HEK293 (cell line): Measurements from ENCODE around the gene VAV2.

Experiments used
- CTCF ChIA-PET: fragments of 350-600 bp; formaldehyde crosslinking; extraction: SDS; loops from one replicate; lab custom pipeline; 2021; ENCODE audit warnings: antibody characterized with exemption; lab: Yijun Ruan, JAX
- POLR2A ChIA-PET: fragments of 300-600 bp; formaldehyde crosslinking; extraction: SDS; loops from one replicate; lab custom pipeline; 2020; ENCODE audit warnings: antibody characterized with exemption, inconsistent platforms; lab: Yijun Ruan, JAX
- H3K27ac ChIP-seq: fragments of 200-500 bp; sonication (Bioruptor generic); 2 replicates; pipeline ENCODE4 v1.5.1; 2014; ENCODE audit warnings: low read depth, low read length, control low read depth, inconsistent platforms; ENCODE audit errors: extremely low read depth
- H3K36me3 ChIP-seq, 2 experiments: fragments of 200-500 bp in 1 of 2; sonication (Bioruptor generic) in 1 of 2; 1 replicate in 1 of 2; 2 replicates in 1 of 2; pipeline ENCODE4 v1.5.1; 2014 to 2017; ENCODE audit warnings: inconsistent platforms in 2 of 2, low read length in 2 of 2; ENCODE audit not compliant: control insufficient read depth in 2 of 2, insufficient read depth in 1 of 2
- H3K4me1 ChIP-seq: fragments of 200-500 bp; sonication (Bioruptor generic); 2 replicates; pipeline ENCODE4 v1.5.1; 2014; ENCODE audit warnings: mild to moderate bottlenecking, low read length, inconsistent platforms; ENCODE audit not compliant: control insufficient read depth, insufficient read depth
- H3K4me3 ChIP-seq: 2 replicates; pipeline ENCODE4 v1.5.1; 2011; ENCODE audit warnings: low read depth, mild to moderate bottlenecking, control low read depth, low read length, moderate library complexity
- H3K9me3 ChIP-seq: fragments of 200-500 bp; sonication (Bioruptor generic); 2 replicates; pipeline ENCODE4 v1.5.1; 2014; ENCODE audit warnings: low read depth, low read length, inconsistent platforms; ENCODE audit not compliant: control insufficient read depth, insufficient read depth
- AEBP2 ChIP-seq: fragments of 450-650 bp; formaldehyde crosslinking; IDR thresholded peaks from 2 replicates; pipeline ENCODE4 v1.5.1; 2016; ENCODE audit warnings: missing biosample characterization, missing genetic modification characterization, borderline replicate concordance
- FEZF1 ChIP-seq: fragments of 450-650 bp; formaldehyde crosslinking; IDR thresholded peaks from 2 replicates; pipeline ENCODE4 v1.5.1; 2016; ENCODE audit warnings: missing biosample characterization, missing genetic modification characterization
- GLI2 ChIP-seq: fragments of 450-650 bp; formaldehyde crosslinking; IDR thresholded peaks from 2 replicates; pipeline ENCODE4; 2017; ENCODE audit warnings: missing biosample characterization, missing genetic modification characterization, low read depth, borderline replicate concordance
- HOXA7 ChIP-seq: sonication (generic); formaldehyde crosslinking; IDR thresholded peaks from 2 replicates; pipeline ENCODE4 v1.8.1; 2022; ENCODE audit warnings: missing genetic modification reagents, borderline replicate concordance
- HOXC10 ChIP-seq: sonication (generic); formaldehyde crosslinking; IDR thresholded peaks from 2 replicates; pipeline ENCODE4 v1.8.1; 2023; ENCODE audit warnings: mild to moderate bottlenecking, missing genetic modification reagents
- KLF1 ChIP-seq: fragments of 450-650 bp; formaldehyde crosslinking; IDR thresholded peaks from 2 replicates; pipeline ENCODE4 v1.5.1; 2016; ENCODE audit warnings: missing biosample characterization, missing genetic modification characterization
- KLF16 ChIP-seq: fragments of 450-650 bp; formaldehyde crosslinking; IDR thresholded peaks from 2 replicates; pipeline ENCODE4 v1.5.1; 2017; ENCODE audit warnings: missing biosample characterization, missing genetic modification characterization
- PRDM4 ChIP-seq: fragments of 450-650 bp; formaldehyde crosslinking; IDR thresholded peaks from 2 replicates; pipeline ENCODE4 v1.5.1; 2017; ENCODE audit warnings: missing biosample characterization, missing genetic modification characterization
- SP7 ChIP-seq: fragments of 450-650 bp; formaldehyde crosslinking; IDR thresholded peaks from 2 replicates; pipeline ENCODE4 v1.5.1; 2016; ENCODE audit warnings: missing biosample characterization, missing genetic modification characterization
- ZFHX2 ChIP-seq: fragments of 450-650 bp; formaldehyde crosslinking; conservative IDR thresholded peaks from 2 replicates; pipeline ENCODE4 v1.5.1; 2016; ENCODE audit warnings: missing biosample characterization, missing genetic modification characterization
- ZNF121 ChIP-seq: fragments of 450-650 bp; formaldehyde crosslinking; IDR thresholded peaks from 2 replicates; pipeline ENCODE4 v1.5.1; 2016; ENCODE audit warnings: missing biosample characterization, missing genetic modification characterization
- ZNF174 ChIP-seq: fragments of 450-650 bp; formaldehyde crosslinking; IDR thresholded peaks from 2 replicates; pipeline ENCODE4 v1.5.0; 2017; ENCODE audit warnings: missing biosample characterization, mild to moderate bottlenecking, missing genetic modification characterization
- ZNF341 ChIP-seq: fragments of 450-650 bp; formaldehyde crosslinking; IDR thresholded peaks from 2 replicates; pipeline ENCODE4; 2016; ENCODE audit warnings: low read depth, missing biosample characterization, missing genetic modification characterization
- ZNF362 ChIP-seq: fragments of 450-650 bp; formaldehyde crosslinking; IDR thresholded peaks from 2 replicates; pipeline ENCODE4 v1.5.1; 2016; ENCODE audit warnings: missing biosample characterization, missing genetic modification characterization
- ZNF426 ChIP-seq: fragments of 450-650 bp; formaldehyde crosslinking; IDR thresholded peaks from 2 replicates; pipeline ENCODE4 v1.5.1; 2017; ENCODE audit warnings: missing biosample characterization, missing genetic modification characterization, mild to moderate bottlenecking, inconsistent platforms, moderate library complexity
- ZNF473 ChIP-seq: fragments of 450-650 bp; formaldehyde crosslinking; IDR thresholded peaks from 2 replicates; pipeline ENCODE4 v1.5.1; 2017; ENCODE audit warnings: missing biosample characterization, missing genetic modification characterization
- ZNF530 ChIP-seq: fragments of 450-650 bp; formaldehyde crosslinking; IDR thresholded peaks from 2 replicates; pipeline ENCODE4 v1.5.1; 2016; ENCODE audit warnings: low read depth, missing biosample characterization, missing genetic modification characterization
- ZNF626 ChIP-seq: fragments of 450-650 bp; sonication (Bioruptor Pico); formaldehyde crosslinking; IDR thresholded peaks from 2 replicates; pipeline ENCODE4 v1.5.1; 2018; ENCODE audit warnings: missing biosample characterization, missing genetic modification characterization, inconsistent platforms
- ZSCAN23 ChIP-seq: fragments of 450-650 bp; formaldehyde crosslinking; IDR thresholded peaks from 2 replicates; pipeline ENCODE4 v1.5.1; 2016; ENCODE audit warnings: missing biosample characterization, missing genetic modification characterization

Gene VAV2

GRCh38 chr9:133976887-133977286, 15.2 kb downstream of the VAV2 start:
- no peaks in the 10 kb centered on the region for H3K36me3 ChIP-seq
- no peaks in the 10 kb centered on the region for H3K9me3 ChIP-seq
- ChIA-PET POLR2A (no interaction called here), CTCF (no interaction called here)
- no peak for TF ChIP-seq ZSCAN23 (tag by site-specific recombination)
- TF ChIP-seq KLF1 (tag by site-specific recombination), result 0 out of 2 replicates have a peak, but pooled peaks have one; percentile 17
- no peak for TF ChIP-seq KLF16 (tag by site-specific recombination)
- no peak overlapping the region for H3K27ac ChIP-seq
- H3K4me1 ChIP-seq, result peaks cover 4% of the 10 kb centered on the region; the same call in 1 of the 2 replicates
- no peak overlapping the region for H3K4me3 ChIP-seq

- peaks cover 5% of the 10 kb centered on the region; the same call in 1 of the 2 replicates for H3K4me1 ChIP-seq
- TF ChIP-seq ZNF362 (tag by site-specific recombination) (no peak), FEZF1 (no peak), ZNF626 (tag by site-specific recombination) (no peak), ZNF473 (tag by site-specific recombination) (no peak), ZNF174 (tag by site-specific recombination) (no peak), ZNF121 (tag by site-specific recombination) (no peak), ZFHX2 (tag by site-specific recombination) (no peak), ZNF426 (tag by site-specific recombination) (no peak), ZNF530 (tag by site-specific recombination) (no peak), HOXA7 (CRISPR knock-in tag) (no peak), GLI2 (tag by site-specific recombination) (no peak), AEBP2 (tag by site-specific recombination) (no peak), SP7 (tag by site-specific recombination) (no peak), PRDM4 (tag by site-specific recombination) (no peak), HOXC10 (CRISPR knock-in tag) (no peak), ZNF341 (tag by site-specific recombination) (no peak)
- no peak overlapping the region for H3K27ac ChIP-seq
- H3K9me3 ChIP-seq, result no peaks in the 10 kb centered on the region
- POLR2A ChIA-PET, result no interaction called here
- CTCF ChIA-PET, result interaction anchor here (1.2 kb wide), 1 partner anchor 18 kb away, joined by 4 read pairs; no protein-coding TSS in a partner anchor
- no peak overlapping the region for H3K4me3 ChIP-seq
- no peaks in the 10 kb centered on the region for H3K36me3 ChIP-seq
These were observed 15.8 kb downstream of the VAV2 start for GRCh38 chr9:133976191-133976861.
